SK-N-SH treated with all-trans-retinoic acid at 6 μM for 48 hours (cell line): ENCODE data around the gene ITM2C.

ENCODE experiments used
- ATAC-seq: fragments of 200-7000 bp; cut with Tn5 transposase; 3 replicates; pipeline ENCODE4 v1.9.1; 2020; ENCODE audit warnings: mild to moderate bottlenecking, moderate library complexity
- ARNTL ChIP-seq: fragments of 450-650 bp; formaldehyde crosslinking; IDR thresholded peaks from 2 replicates; pipeline ENCODE4 v1.5.0; 2020; ENCODE audit warnings: low read depth, mild to moderate bottlenecking, moderate library complexity, borderline replicate concordance
- BACH2 ChIP-seq: fragments of 250-450 bp; sonication (Bioruptor Pico); IDR thresholded peaks from 2 replicates; pipeline ENCODE4 v1.9.0; 2021; ENCODE audit warnings: mild to moderate bottlenecking, borderline replicate concordance
- CSRNP3 ChIP-seq: fragments of 250-450 bp; sonication (Bioruptor Pico); IDR thresholded peaks from 2 replicates; pipeline ENCODE4 v1.5.1; 2021; ENCODE audit warnings: mild to moderate bottlenecking, moderate library complexity
- ESRRG ChIP-seq: fragments of 250-450 bp; sonication (Bioruptor Pico); IDR thresholded peaks from 2 replicates; pipeline ENCODE4 v1.6.1; 2021; ENCODE audit warnings: mild to moderate bottlenecking
- ISL1 ChIP-seq: fragments of 250-450 bp; sonication (Bioruptor Pico); IDR thresholded peaks from 2 replicates; pipeline ENCODE4 v2.1.2; 2022; ENCODE audit warnings: mild to moderate bottlenecking, moderate library complexity
- OSR1 ChIP-seq: fragments of 250-450 bp; sonication (Bioruptor Pico); IDR thresholded peaks from 2 replicates; pipeline ENCODE4 v1.8.0; 2022; ENCODE audit warnings: moderate library complexity, mild to moderate bottlenecking, inconsistent platforms
- PATZ1 ChIP-seq: fragments of 250-450 bp; sonication (Bioruptor Pico); IDR thresholded peaks from 2 replicates; pipeline ENCODE4 v1.8.0; 2020; ENCODE audit warnings: mild to moderate bottlenecking, moderate library complexity, borderline replicate concordance
- POU6F1 ChIP-seq: fragments of 250-450 bp; sonication (Bioruptor Pico); IDR thresholded peaks from 2 replicates; pipeline ENCODE4 v1.8.0; 2021; ENCODE audit warnings: low read depth, mild to moderate bottlenecking, moderate library complexity, borderline replicate concordance
- PPARA ChIP-seq: fragments of 250-450 bp; sonication (Bioruptor Pico); IDR thresholded peaks from 2 replicates; pipeline ENCODE4 v1.5.0; 2020; ENCODE audit warnings: mild to moderate bottlenecking, borderline replicate concordance
- RARB ChIP-seq: fragments of 250-450 bp; sonication (Bioruptor Pico); IDR thresholded peaks from 2 replicates; pipeline ENCODE4 v1.8.0; 2021; ENCODE audit warnings: mild to moderate bottlenecking, moderate library complexity
- SNAI2 ChIP-seq: fragments of 250-450 bp; sonication (Bioruptor Pico); IDR thresholded peaks from 2 replicates; pipeline ENCODE4 v1.5.0; 2020; ENCODE audit warnings: mild to moderate bottlenecking, moderate library complexity
- TCF4 ChIP-seq: fragments of 250-450 bp; sonication (Bioruptor Pico); IDR thresholded peaks from 2 replicates; pipeline ENCODE4 v1.8.0; 2021; ENCODE audit warnings: mild to moderate bottlenecking, moderate library complexity, borderline replicate concordance
- TSHZ2 ChIP-seq: fragments of 250-450 bp; sonication (Bioruptor Pico); IDR thresholded peaks from 2 replicates; pipeline ENCODE4 v1.5.0; 2020; ENCODE audit warnings: mild to moderate bottlenecking, moderate library complexity
- ZC3H10 ChIP-seq: fragments of 250-450 bp; sonication (Bioruptor Pico); IDR thresholded peaks from 2 replicates; pipeline ENCODE4 v1.5.1; 2021; ENCODE audit warnings: mild to moderate bottlenecking, moderate library complexity
- ZFP3 ChIP-seq: fragments of 250-450 bp; sonication (Bioruptor Pico); IDR thresholded peaks from 2 replicates; pipeline ENCODE4 v1.5.0; 2020; ENCODE audit warnings: mild to moderate bottlenecking, moderate library complexity
- ZFP30 ChIP-seq: fragments of 450-650 bp; formaldehyde crosslinking; IDR thresholded peaks from 2 replicates; pipeline ENCODE4 v1.5.0; 2022; ENCODE audit warnings: mild to moderate bottlenecking, moderate library complexity
- ZNF8 ChIP-seq: fragments of 450-650 bp; formaldehyde crosslinking; IDR thresholded peaks from 2 replicates; pipeline ENCODE4 v1.5.0; 2020; ENCODE audit warnings: mild to moderate bottlenecking, moderate library complexity

The ITM2C gene

GRCh38 chr2:230872151-230872967, 7.6 kb downstream of the ITM2C start (continued):
- no peak for TF ChIP-seq TSHZ2 (CRISPR knock-in tag)
- no peak for TF ChIP-seq ESRRG (CRISPR knock-in tag)
- no peak for TF ChIP-seq SNAI2 (CRISPR knock-in tag)

- no peak for ATAC-seq
These were observed 8.4 kb downstream of the ITM2C start for GRCh38 chr2:230872968-230873660.

GRCh38 chr2:230873661-230874401, 9.1 kb downstream of the ITM2C start:
- no peak for ATAC-seq
- TF ChIP-seq TSHZ2 (CRISPR knock-in tag) (no peak), ZNF8 (CRISPR knock-in tag) (no peak), ZC3H10 (CRISPR knock-in tag) (no peak), POU6F1 (no peak), PPARA (CRISPR knock-in tag) (no peak), ARNTL (CRISPR knock-in tag) (no peak), PATZ1 (no peak)

More at GRCh38 chr2:230872968-230873660, 8.4 kb downstream of the ITM2C start:
- TF ChIP-seq ZFP30 (CRISPR knock-in tag) (no peak), TSHZ2 (CRISPR knock-in tag) (no peak), ZFP3 (CRISPR knock-in tag) (no peak), RARB (no peak), BACH2 (CRISPR knock-in tag) (no peak), OSR1 (CRISPR knock-in tag) (no peak), ARNTL (CRISPR knock-in tag) (no peak), ISL1 (CRISPR knock-in tag) (no peak), CSRNP3 (CRISPR knock-in tag) (no peak), ZNF8 (CRISPR knock-in tag) (no peak), TCF4 (CRISPR knock-in tag) (no peak)
